DMS 273 (cell line): ENCODE measurements around the gene MTA1.
A peak's percentile ranks its signal among the peaks of the same experiment; 100 is the strongest.

ENCODE experiments used
- DNase-seq: peaks from one replicate; lab custom pipeline; 2025; ENCODE audit not compliant: unreplicated experiment; lab: John Stamatoyannopoulos, UW

Gene MTA1

DNA sequence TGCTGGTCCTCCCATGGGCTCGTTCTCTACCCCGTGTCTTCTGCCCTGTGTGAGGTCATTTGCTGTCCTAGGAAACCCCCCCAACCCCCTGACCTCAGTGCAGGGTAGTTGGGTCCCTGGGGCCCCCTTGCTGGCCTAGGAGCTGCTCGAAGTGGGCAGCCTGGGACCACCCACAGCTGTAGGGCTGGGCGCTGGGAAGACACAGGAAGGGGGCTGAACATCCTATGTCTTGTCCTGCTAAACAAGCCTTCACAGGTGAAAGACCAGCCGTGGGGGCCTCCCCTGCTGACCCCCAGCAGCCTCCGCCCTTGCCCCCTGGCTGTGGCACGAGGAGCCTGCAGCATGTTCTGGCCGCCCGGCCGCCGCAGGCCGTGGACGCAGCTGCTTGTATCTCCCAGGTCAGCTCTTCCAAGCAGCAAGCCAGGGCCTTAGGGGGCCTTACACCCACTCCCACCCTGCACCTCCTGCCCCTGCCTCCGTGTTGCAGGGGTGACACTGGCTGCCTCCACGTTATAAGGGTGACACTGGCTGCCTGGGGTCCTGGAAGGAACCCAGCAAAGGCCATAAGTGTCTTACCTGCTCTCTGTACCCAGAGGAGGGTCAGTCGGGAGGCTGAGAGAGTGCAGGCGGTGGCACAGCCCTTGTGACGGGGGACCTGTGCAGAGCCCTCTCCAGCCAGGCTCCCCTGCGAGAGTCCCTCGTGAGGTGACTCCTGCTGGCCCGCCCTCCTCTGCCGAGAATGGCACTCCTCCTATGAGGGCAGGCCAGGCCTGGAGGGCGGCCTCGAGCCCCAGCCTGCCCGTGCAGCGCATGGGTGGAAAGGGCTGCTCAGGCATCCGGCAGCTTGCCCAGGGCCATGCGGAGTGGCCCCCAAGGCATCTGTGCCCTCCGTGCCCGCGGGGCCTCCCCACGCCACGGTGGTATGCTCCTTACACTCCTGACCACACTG is 32.8 kb upstream of the MTA1 start:
- DNase-seq: no peak

DNA sequence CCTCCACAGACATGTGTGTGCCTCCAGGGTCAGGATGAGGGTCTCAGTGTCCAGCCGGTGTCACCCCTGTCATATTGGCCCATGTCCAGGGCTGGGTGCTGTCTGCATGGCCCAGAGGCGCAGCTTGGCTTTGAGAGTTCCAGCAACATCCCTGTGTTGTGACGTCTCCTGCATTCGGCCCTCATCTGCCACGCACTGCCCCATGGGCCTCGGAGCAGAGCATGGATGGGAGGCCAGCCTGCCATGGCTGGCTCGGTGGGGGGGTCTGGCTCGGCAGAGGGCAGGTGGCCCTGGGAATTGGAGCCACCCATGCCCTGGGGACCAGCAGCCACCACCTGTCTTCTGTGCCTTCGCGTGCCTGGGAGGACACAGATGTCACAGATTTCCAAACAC is 32.1 kb upstream of the MTA1 start:
- DNase-seq: no peak

DNA sequence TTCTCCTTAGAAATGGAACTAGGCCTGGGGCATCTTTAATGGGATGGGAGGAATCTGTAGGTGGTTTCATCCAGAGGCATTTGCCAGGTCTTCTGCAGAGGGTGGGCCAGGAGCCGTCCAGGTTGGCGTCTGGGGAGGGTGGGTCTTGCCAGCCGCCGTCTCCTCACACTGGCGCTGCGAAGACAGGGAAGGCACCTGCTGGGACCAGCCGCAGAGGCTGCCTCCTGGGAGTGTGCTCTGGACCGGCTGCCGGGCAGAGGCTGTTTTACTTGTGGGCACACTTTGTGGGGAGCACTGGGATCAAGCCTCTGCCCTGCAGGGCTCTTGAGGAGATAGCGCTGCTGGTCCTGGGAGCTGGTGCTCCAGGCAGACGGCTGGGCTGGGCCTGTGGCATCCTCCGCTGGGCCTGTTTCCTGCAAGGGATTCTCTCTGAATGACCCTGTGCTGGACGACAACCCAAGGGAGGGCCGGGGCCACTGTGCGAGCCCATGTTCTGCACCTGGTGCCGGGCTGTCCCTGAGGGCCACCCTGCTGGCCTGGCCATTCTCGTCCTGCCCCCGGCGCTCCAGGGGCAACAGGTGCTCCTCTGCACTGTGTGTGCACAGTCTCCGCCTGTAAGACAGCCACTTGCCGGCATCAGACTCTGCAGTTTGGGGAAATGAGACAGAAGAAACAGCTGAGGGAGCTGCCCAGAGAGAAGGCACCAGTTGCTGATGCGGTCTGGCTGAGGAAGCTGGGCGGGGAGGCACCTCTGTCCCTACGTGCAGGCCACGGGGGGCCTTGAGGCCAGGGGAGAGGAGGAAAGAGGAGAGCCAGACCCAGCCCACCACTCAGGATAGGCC is 31.3 kb upstream of the MTA1 start:
- DNase-seq: no peak

DNA sequence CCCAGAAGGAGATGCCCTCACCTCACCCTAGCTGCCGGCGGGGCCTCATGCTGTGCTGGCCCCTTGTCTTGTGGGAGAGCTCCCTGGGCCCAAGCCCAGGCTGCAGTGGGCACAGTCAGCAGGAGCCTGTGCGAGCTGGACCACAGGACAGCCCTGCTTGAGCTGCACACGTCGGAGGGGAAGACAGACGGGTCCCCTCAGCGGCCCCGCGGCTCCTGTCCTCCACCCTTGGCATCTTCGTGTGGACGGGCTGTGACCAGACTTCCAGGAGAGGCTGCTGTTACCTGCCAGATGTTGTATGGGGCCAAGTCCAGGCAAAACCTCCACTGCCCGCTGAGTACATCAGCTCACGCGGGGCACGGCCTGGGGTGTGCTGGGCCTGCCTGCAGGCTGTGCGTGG is 30.7 kb upstream of the MTA1 start:
- DNase-seq: no peak

DNA sequence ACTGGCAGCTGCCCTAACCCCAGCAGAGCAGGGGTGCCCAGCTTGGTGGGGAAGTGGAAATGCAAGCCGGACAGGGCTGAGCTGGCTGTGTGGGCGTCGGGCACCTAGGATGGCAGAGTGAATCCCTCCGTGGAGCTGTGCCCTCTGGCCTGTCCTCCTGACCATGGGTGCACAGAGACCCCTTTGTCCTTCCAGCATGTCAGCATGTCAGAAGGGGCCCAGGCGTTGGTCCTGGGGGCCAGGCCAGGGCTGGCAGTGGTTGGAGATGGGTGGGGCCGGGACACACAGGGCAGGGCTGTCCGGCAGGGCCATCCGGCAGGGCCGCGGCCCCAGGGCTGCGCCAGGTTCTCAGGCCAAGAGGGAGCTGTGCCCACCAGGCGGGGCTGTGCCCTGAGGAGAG is 30.1 kb upstream of the MTA1 start:
- no peak for DNase-seq

DNA sequence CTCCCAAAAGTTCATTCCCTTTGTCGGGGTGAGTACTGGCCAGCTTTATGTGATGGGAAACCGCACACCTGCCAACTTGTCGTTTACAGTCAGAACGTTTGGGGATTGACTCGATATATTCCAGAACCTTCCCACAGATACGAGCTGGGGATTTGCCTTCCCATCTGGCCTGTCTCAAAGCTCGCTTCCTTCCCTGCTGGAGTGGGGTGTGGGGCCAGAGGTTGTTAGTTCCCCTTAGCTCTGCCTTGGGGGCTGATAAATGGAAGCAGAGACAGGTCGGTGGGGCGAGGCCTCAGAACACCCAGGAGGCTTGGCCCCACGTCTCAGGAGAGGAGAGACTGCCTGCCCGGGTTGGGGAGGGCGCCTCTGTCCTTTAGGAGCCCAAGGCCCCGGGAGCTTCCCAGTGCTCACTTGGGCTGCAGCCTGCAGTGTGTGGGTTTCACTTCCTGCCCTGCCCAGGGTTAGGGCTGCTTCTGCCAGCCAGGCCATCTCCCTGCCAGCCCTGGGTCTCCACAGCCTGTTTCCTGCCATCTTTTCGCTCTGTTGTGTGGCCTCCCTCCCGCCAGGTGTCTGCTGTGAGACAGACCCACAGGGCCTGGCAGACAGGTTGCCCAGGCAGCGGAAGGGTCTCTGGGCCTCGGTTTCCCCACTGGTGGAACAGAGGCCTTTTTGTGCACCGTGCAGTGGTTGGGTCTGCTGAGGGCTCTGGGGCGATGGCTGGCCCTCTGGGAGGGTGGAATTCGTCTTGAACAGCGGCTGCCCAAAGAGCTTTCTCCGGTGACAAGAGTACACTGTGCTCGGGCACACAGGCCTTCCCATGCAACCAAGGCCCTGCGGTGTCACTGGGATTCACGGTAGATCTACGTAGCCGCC is 29.4 kb upstream of the MTA1 start:
- DNase-seq: no peak

DNA sequence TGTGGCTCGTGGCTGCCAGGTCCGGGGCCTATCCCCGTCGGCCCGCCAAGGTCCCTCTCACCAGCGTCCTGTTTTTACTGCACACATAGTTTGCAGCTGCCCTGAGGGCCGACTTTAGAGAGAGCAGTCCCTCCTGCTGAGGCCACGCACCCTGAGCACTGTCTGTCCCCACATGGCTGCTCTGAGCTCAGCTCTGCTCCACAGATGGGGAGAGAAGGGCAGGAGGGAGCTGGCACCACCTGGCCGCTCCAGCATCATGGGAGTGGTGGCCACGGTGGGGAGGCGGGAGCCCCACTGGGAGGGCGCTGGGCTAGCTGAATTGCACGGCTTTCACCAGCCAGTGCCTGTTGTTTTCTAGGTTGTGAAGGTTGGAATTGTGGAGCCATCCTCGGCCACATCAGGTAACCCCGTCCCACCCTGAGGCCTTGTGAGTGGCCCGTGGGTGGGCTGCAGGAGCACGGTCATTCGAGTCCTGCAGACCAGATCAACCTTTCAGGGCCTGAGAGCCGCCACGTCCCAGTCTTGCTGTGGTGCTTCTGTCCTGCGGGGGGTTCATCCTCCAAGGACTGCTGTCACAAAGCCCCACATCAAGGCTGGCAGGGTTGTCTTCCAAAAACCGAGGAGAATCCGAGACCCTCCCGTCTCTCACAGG is 28.7 kb upstream of the MTA1 start:
- no peak for DNase-seq

DNA sequence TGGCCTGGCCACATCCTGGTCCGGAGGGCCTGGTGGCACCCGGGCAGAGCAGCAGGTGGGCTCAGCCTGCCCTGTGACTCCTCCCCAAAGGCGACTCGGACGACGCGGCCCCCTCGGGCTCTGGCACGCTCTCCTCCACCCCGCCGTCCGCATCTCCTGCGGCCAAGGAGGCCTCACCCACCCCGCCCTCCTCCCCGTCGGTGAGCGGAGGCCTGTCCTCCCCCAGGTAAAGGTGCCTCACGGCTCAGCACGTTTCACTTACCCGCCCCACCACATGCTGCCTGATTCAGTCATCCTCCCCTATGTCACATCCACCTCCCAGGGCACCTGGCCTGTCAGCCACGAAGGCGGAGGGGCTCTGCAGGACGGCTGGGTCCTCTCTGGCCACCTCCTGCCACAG is 28.1 kb upstream of the MTA1 start:
- no peak for DNase-seq

DNA sequence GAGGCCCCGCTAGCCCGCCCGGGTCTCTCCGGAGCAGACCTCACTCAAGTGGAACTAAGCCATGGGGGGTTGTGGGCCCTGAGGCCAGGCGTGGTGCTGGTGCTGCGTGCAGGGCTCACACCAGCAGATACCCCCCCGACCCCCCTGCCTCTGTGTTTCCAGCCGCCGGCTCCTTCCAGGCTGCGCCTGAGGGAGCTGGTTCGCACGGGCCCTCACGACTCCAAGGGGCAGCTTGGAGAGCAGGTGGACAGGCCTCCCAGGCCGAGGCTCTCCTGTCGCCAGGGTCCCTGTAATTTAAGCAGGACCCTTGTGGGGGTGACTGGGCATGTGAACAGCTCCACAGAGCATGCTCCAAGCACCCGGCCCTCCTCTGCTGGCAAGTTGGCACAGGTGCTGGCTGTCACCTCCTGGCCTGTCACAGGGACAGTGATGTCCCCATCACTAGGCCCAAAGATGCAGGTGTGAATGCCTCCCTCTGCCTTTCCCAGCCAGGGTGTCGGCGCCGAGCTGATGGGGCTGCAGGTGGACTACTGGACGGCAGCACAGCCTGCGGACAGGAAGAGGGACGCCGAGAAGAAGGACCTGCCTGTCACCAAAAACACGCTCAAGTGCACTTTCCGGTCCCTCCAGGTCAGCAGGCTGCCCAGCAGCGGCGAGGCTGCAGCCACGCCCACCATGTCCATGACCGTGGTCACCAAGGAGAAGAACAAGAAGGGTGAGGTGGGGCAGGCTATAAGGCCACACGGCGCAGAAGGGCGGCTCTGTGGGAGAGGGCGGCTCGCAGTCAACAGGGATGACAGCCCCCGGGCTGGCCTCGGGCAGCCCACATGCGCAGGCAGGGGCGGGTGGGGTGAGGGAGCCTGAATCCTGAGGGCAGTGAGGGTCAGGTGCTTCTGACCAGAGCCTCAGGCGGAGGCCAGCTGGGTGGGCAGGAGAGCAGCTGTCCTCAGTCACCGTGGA is 27.2 kb upstream of the MTA1 start:
- DNase-seq: no peak

DNA sequence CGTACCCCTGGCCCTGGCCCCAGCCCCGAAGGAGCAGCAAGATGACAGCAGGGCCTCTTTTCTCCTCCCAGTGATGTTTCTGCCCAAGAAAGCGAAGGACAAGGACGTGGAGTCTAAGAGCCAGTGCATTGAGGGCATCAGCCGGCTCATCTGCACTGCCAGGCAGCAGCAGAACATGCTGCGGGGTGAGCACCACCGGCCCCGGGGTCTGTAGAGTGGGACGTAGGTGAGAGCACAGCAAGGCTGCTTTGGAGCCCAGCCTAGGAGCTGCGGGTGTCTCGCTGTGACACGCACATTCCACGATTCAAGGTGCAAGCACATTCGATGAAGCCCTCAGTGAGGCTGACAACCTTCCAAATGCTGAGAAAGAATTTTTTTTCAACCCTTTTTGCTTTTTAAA is 26.5 kb upstream of the MTA1 start:
- DNase-seq: no peak

DNA sequence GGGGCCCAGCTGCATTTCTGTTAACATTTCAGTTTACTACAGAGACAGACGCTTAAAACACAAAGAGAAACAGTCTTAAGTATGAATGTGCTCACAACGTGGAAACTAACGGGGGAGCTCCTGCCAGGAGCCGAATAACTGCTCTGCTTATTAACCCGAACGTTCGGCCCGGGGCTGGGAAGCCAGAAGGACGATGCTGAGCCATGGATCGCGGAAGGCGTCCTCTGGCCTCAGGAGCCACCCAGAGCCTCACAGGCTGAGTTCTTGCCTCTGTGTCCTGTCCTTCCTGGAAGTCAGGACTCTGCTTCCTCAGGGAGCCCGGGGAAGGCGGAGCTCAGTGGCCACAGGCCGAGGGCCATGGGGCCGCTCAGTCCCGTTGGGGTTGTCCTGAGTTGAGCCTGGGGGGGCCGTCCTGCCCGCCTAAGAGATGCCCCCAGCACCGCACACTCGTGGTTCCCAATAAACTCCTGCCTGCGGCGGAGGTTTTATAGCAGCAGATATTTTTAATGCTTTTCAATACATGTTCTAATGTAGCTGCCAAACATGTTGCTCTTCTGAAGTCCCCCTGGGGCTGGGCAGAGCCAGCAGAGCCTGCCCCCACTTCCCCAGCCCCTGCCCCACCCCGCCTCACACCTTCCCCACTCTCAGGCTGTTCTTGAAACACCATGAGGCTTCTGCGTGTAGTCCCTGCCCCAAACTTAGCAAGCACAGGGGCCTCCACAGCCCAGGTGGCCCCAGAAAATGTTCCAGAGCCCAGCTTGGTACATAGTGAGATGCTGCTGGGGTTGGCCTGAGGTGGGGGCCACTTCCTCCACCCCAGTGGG is 24.7 kb upstream of the MTA1 start:
- DNase-seq: no peak

DNA sequence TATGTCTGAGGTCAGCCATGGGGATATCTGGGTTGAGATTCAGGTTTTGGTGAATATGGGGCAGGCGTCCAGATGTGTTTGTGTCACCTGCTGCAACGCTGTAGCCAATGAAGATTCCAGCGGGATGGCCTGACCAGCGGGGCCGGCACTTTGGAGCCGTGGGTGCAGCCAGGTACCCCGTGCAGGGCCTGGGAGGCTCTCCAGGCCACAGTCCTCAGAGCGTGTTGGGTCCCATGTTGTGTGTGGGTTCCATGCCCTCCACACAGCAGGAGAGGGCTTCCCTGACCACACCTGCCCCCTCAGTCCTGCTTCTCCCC is 24.1 kb upstream of the MTA1 start:
- no peak for DNase-seq

DNA sequence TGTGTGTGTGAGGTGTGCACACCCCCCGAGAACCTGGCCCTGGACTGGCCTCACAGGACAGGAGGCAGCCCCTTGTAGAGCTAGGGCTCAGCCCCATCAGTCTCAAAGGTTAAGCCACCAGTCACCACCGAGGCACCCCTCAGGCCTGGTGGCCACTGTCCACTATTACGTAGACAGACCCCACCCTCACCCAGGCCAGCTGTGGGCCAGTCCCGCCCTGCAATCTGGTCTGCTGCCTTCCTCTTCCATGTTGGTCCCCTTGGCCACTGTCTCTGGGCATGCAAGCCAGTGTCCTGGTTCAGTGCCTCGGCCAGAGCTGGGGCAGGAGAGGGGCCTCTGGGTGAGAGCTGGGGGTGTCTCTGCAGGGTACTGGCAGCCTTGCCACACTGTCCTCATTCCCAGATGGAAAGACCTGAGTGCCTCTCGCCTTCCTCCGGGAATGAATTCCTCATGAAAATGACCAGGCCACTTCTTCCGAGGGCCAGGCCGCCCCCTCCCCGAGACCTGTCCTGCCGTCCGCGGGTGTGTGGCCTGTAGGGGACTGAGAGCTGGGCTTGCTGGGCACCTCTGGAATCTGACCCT is 22.2 kb upstream of the MTA1 start:
- DNase-seq: no peak

DNA sequence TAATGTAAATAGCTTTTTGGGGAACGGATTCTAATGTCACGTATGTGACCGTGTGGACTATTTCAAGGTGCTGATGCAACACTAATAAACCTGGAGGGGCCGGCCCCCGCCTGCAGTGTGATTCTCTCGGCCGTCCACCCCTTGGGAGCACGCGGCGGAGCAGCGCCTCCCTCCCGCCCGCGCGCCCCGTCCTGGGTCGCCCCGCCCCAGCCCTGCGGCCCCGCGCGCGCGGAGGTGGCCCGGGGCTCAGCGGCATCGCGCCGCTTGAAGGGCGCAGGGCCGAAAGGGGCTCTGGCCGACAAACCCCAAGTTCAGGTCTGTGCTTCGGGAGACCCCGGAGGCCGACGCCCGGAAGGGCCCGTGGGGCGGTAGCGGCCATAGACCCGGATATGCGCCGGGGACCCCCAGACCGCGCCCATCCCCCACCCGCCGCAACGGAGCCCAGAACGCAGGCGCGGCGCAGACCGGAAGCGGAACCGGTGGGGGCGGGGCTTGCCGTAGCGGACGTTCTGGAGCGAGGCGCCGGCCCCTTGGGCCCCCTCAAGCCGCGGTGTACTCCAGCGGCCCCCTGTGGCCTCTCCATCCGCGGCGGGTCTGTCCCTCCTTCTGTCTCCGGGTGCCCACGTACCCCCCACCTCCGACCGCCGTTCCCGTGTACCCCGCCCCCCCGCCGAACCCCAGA is 21.4 kb upstream of the MTA1 start, which contains the start of gene TEX22:
TEX22 (plus strand) TSS at position 495 of the 682 bp plus-strand sequence. CDS start 803 bp downstream, outside the sequence.
- peak; percentile 93 for DNase-seq

DNA sequence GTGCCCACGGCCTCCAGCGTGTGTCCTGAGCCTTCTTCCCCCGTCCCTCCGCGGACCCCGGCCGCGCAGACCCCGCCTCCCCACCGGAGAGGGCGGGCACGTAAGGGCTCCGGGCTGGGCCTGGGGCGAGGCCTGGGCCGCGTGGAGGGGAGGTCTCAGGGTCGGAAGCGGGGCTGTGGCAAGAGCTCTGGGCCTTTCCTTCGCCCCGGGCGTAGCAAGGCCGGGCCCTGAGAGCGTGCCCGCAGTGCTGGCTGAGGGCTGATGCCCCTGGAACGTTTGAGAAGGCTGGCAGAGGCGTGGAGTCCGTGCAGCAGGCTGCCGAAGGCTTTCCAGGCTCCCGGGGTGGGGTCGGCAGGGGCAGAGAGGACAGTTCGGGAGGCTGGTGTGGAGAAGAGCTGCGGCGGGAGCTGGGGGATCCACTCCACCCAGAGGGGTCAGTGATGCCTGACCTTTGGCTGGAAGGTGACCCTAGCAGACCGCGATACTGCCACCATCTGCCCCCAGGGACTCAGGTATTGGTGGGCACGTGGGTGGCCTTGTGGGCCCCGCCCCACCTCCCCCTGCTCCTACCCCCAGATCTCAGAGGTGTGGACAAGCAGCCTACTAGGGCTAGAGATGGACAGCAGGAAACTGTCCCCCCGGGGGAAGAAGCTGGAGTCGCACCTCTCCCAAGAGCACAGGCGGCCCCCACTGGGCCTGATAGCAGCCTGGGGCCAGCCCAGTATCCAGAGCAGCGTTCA is 20.7 kb upstream of the MTA1 start:
- DNase-seq: peak; percentile 84

DNA sequence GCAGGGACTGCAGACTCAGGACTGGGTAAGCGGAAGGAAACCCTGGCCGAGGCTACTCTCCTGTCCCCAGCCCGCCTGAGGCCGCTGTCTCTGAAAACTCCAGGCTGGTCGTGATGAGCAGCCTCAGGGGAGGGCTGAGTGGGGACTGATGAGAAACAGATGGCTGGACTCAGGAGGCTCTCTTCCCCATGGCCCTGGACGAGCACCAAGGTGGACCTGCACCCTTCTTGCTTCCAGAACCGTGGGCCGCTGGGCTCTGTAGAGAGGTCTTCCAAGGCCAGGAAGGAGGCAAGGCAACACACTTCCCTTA is 20.2 kb upstream of the MTA1 start:
- no peak for DNase-seq

DNA sequence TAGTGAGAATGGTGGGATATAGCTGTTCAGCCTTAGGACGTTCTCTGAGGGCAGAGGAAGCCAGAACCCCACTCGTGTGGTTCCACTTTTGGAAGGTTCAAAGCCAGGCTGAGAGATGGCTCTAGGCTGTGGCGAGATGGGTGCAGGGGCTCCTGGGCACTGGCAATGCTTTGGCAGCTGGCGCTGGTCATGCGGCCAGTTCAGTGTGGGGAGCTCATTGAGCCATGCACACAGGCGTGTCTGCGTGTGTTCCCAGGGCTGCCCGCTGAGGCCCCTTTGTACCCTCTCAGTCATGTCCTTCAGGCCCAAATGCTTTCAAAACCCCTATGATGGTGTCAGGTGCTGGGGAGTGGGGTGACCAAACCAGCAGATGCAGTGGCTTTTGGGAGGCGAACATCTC is 19.6 kb upstream of the MTA1 start:
- DNase-seq: no peak
